Tibial artery (tissue), 4 donors: ENCODE data around the gene TRAF2.

Source experiments
- DNase-seq, 2 donors: peaks; one replicate each; pipeline ENCODE4 v3.0.0-alpha.2; 2019
- H3K27ac ChIP-seq, 2 donors: fragments of 200-600 bp; sonication (generic) in 1 of 2; 1 replicate in 1 of 2; 2 replicates in 1 of 2; pipeline ENCODE4 v1.5.1; 2018 to 2019; ENCODE audit warnings: mild to moderate bottlenecking in 1 of 2
- H3K27me3 ChIP-seq, 2 donors: fragments of 200-600 bp; sonication (generic) in 1 of 2; one replicate each; pipeline versions ENCODE4 v1.5.1 to v1.6.0; 2016 to 2019
- H3K36me3 ChIP-seq, 3 donors: fragments of 200-600 bp; sonication (generic) in 2 of 3; one replicate each; pipeline ENCODE4 v1.5.1; 2016 to 2019; ENCODE audit warnings: mild to moderate bottlenecking in 2 of 3
- H3K4me1 ChIP-seq, 4 donors: fragments of 200-600 bp; sonication (generic) in 2 of 4; 1 replicate in 3 of 4; 2 replicates in 1 of 4; pipeline ENCODE4 v1.5.1; 2016 to 2019
- H3K4me3 ChIP-seq, 2 donors: fragments of 200-600 bp; sonication (generic) in 1 of 2; 1 replicate in 1 of 2; 2 replicates in 1 of 2; pipeline ENCODE4 v1.5.1; 2018 to 2019; ENCODE audit warnings: mild to moderate bottlenecking in 2 of 2
- H3K9me3 ChIP-seq, 3 donors: fragments of 200-600 bp; sonication (generic) in 1 of 3; one replicate each; pipeline ENCODE4 v1.5.1; 2016 to 2019
- CTCF ChIP-seq, 2 experiments: fragments of 200-600 bp in 1 of 2; fragments of 450-650 bp in 1 of 2; IDR thresholded peaks; one replicate each; pipeline ENCODE4 v1.5.1; 2017 to 2019; ENCODE audit warnings: antibody characterized with exemption in 2 of 2, mild to moderate bottlenecking in 1 of 2, moderate library complexity in 1 of 2
- intact Hi-C: fragments of 100-400 bp; cut with DNase I; formaldehyde crosslinking; loops from one replicate; pipeline ENCODE4 v1.15.0; 2023; ENCODE audit warnings: low total_unique reads

TRAF2 gene

GRCh38 chr9:136973618-136974617 is 87.6 kb downstream of the TRAF2 start:
- no peaks in the 10 kb centered on the region for H3K36me3 ChIP-seq
- intact Hi-C loops, result no loop called here
- TF ChIP-seq CTCF (IDR thresholded peaks at IDR 0.05), result no peak
- peaks cover 0 to 34% of the 10 kb centered on the region in 2 donors for H3K27me3 ChIP-seq
- DNase-seq, result no peak
- no peaks in the 10 kb centered on the region for H3K9me3 ChIP-seq
- no peak overlapping the region for H3K27ac ChIP-seq
- peaks cover 0 to 23% (median 15%) of the 10 kb centered on the region in 4 donors for H3K4me1 ChIP-seq
- H3K4me3 ChIP-seq, result no peak overlapping the region

- H3K27ac ChIP-seq, result no peak overlapping the region
- H3K9me3 ChIP-seq, result no peaks in the 10 kb centered on the region
- no peak for DNase-seq
- H3K4me3 ChIP-seq, result no peak overlapping the region
- H3K4me1 ChIP-seq, result peaks cover 0 to 24% (median 15%) of the 10 kb centered on the region in 4 donors
- peaks cover 0 to 36% of the 10 kb centered on the region in 2 donors for H3K27me3 ChIP-seq
- intact Hi-C loops, result no loop called here
- TF ChIP-seq CTCF (IDR thresholded peaks at IDR 0.05), result no peak
- H3K36me3 ChIP-seq, result no peaks in the 10 kb centered on the region
Measured at GRCh38 chr9:136974817-136975535, 88.7 kb downstream of the TRAF2 start.

GRCh38 chr9:136975644-136976043 is 89.3 kb downstream of the TRAF2 start:
- TF ChIP-seq CTCF (IDR thresholded peaks at IDR 0.05), result no peak
- Histone ChIP-seq H3K36me3 (no peaks in the 10 kb centered on the region), H3K4me1 (peaks cover 0 to 24% (median 15%) of the 10 kb centered on the region in 4 donors), H3K9me3 (no peaks in the 10 kb centered on the region), H3K27ac (no peak overlapping the region), H3K4me3 (no peak overlapping the region), H3K27me3 (peaks cover 0 to 35% of the 10 kb centered on the region in 2 donors)
- no peak for DNase-seq
- intact Hi-C loops, result no loop called here
